Endothelial cell of umbilical vein (primary cell): ENCODE data around the gene GDI1.

Experiments
- CTCF ChIP-seq, 2 donors: IDR thresholded peaks; 1 replicate in 1 of 2; 2 replicates in 1 of 2; pipeline ENCODE4 v1.5.1; 2011; ENCODE audit warnings: low read length in 2 of 2, mild to moderate bottlenecking in 2 of 2, moderate library complexity in 2 of 2, control low read depth in 1 of 2, inconsistent platforms in 1 of 2, low read depth in 1 of 2; ENCODE audit not compliant: insufficient read depth in 1 of 2; ENCODE audit errors: extremely low read depth in 1 of 2
- EZH2 ChIP-seq: IDR thresholded peaks from 2 replicates; pipeline ENCODE4 v1.6.1; 2012; ENCODE audit warnings: borderline replicate concordance, low read depth, mild to moderate bottlenecking, moderate library complexity, low read length, inconsistent platforms; ENCODE audit not compliant: severe bottlenecking
- MAX ChIP-seq: IDR thresholded peaks from 2 replicates; pipeline ENCODE4 v1.6.1; 2011; ENCODE audit not compliant: insufficient read depth, insufficient read length
- POLR2AphosphoS5 ChIP-seq: IDR thresholded peaks from 2 replicates; pipeline ENCODE4 v1.6.1; 2012; ENCODE audit warnings: low read depth, mild to moderate bottlenecking, control low read depth, low read length, moderate library complexity; ENCODE audit not compliant: insufficient read depth

- TF ChIP-seq CTCF (IDR thresholded peaks at IDR 0.05; ENCODE audit: extremely low read depth in 1 of 2, insufficient read depth in 1 of 2, low read depth in 1 of 2, low read length in 2 of 2) (no peak), POLR2AphosphoS5 (no peak), MAX (no peak), EZH2 (no peak)
Measured at GRCh38 chrX:154408659-154409221, 28.2 kb upstream of the GDI1 start.
